Measurements from ENCODE around the gene LRSAM1. TPM values are rescaled to one million over a fixed set of nuclear protein-coding genes. Genes with fewer than 3 reads are reported as not detected.
A peak's percentile ranks its signal among the peaks of the same experiment; 100 is the strongest.

The LRSAM1 gene
- total and polyA plus RNA-seq, 5 donors, result 14.4 to 23.8 (median 23.2) TPM

GRCh38 chr9:127538849-127539258, 87.5 kb downstream of the LRSAM1 start:
- no peaks in the 10 kb centered on the region for H3K27me3 ChIP-seq (ENCODE audit: control insufficient read depth, insufficient read depth)
- no peak overlapping the region for H3K4me3 ChIP-seq (ENCODE audit: low read length)
- ATAC-seq (no peak), DNase-seq (no peak)
- intact Hi-C loops (cut with DNase I), result no loop called here
- no peak overlapping the region for H3K27ac ChIP-seq (ENCODE audit: low read length)
- no peaks in the 10 kb centered on the region for H3K9me3 ChIP-seq (ENCODE audit: control insufficient read depth, low read length)
- WGBS, result 78% methylated on average over 4 of the region's 4 CpGs
- H3K4me1 ChIP-seq (ENCODE audit: control insufficient read depth, insufficient read depth, low read length), result peaks cover 27% of the 10 kb centered on the region

GRCh38 chr9:127539259-127539981, 88.1 kb downstream of the LRSAM1 start:
- intact Hi-C loops (cut with DNase I), result no loop called here
- WGBS, result 68% methylated on average over 17 of the region's 17 CpGs
- ATAC-seq, result peak in 1 of 2 donors; percentile 15
- DNase-seq, result peak in 1 of 3 donors; percentile 41
- no peak overlapping the region for H3K27ac ChIP-seq (ENCODE audit: low read length)
- peaks cover 29% of the 10 kb centered on the region for H3K4me1 ChIP-seq (ENCODE audit: control insufficient read depth, insufficient read depth, low read length)
- no peak overlapping the region for H3K4me3 ChIP-seq (ENCODE audit: low read length)
- no peaks in the 10 kb centered on the region for H3K9me3 ChIP-seq (ENCODE audit: control insufficient read depth, low read length)
- H3K27me3 ChIP-seq (ENCODE audit: control insufficient read depth, insufficient read depth), result no peaks in the 10 kb centered on the region

DNA sequence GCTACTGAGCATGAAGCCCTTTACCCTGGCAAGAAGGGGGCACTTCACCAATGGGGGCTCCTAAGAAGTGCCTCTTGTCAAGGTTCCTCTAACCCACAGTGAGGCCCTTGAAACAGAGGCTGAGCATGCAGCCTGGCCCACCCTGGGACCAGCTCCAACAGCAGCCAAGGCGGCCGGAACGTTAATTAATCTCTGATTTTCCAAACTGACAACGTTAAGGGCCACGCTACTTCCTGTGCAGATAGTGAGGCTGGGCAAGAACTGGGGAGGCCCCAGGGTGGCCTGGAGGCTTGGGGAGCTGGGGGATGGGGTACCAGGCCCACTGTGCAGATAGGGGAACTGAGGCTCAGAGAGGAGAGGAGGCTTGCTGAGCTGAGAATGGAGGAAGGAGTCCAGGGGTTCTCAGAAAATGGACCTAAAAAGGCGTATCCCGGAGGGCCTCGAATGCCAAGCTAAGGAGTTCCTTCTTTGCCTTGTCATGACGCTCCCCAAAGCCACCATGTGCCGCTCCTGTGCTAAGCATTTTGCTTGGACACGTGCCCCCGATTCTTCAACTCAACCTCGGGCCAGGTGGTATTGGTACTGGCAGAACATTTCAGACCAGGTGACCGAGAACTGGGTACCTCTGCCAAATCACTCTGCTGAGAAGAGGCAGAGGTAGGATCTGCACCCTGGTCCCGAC, 88.8 kb downstream of the LRSAM1 start:
- Histone ChIP-seq H3K27ac (ENCODE audit: low read length) (no peak overlapping the region), H3K9me3 (ENCODE audit: control insufficient read depth, low read length) (no peaks in the 10 kb centered on the region), H3K27me3 (ENCODE audit: control insufficient read depth, insufficient read depth) (no peaks in the 10 kb centered on the region), H3K4me1 (ENCODE audit: control insufficient read depth, insufficient read depth, low read length) (peaks cover 27% of the 10 kb centered on the region), H3K4me3 (ENCODE audit: low read length) (no peak overlapping the region)
- peak in 1 of 3 donors; percentile 40 for DNase-seq
- WGBS, result 73% methylated on average over 15 of the region's 15 CpGs
- intact Hi-C loops (cut with DNase I), result no loop called here
- ATAC-seq, result no peak

DNA sequence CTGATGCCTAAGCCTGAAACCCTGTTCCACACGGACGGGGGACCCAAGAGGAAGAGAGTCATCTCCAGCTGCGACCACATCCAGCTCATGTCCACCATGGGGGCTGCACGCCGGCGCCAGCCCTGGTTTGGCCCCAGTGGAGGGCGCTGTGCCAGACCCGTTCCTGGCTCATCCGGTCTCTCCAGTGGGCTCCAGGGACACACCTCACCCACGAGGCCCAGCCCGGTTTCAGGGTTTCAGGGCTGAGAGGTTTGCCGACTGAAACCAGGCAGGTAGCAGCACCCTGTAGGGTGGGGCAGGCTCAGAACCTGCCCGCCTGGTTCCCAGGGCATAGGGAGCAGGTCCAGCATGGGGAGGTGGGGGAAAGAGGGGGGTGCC, 89.3 kb downstream of the LRSAM1 start:
- peak in 2 of 3 donors; percentile 62 to 65 for DNase-seq
- no peak for ATAC-seq
- Histone ChIP-seq H3K27ac (ENCODE audit: low read length) (no peak overlapping the region), H3K27me3 (ENCODE audit: control insufficient read depth, insufficient read depth) (no peaks in the 10 kb centered on the region), H3K4me3 (ENCODE audit: low read length) (no peak overlapping the region), H3K4me1 (ENCODE audit: control insufficient read depth, insufficient read depth, low read length) (peaks cover 23% of the 10 kb centered on the region), H3K9me3 (ENCODE audit: control insufficient read depth, low read length) (no peaks in the 10 kb centered on the region)
- 60% methylated on average over 13 of the region's 13 CpGs for WGBS
- intact Hi-C loops (cut with DNase I), result no loop called here

DNA sequence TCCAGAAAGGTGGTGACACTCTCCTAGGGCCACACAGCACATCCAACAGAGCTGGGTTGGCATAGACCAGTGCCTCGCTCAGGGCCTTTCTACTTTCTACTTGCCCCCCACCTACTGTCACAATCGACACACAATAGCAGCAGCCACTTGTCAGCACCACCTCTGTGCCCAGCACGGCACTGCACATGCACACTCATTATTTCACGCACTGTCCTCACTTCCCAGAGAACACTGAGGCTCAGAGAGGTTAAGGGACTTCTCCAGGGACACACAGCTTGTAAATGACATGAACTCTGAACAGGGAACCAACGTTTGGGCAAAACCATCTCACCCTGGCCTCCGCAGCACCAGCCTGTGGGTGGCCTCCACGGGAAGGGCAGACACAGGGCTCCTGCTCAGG, 89.9 kb downstream of the LRSAM1 start:
- H3K9me3 ChIP-seq (ENCODE audit: control insufficient read depth, low read length), result no peaks in the 10 kb centered on the region
- H3K4me3 ChIP-seq (ENCODE audit: low read length), result no peak overlapping the region
- no peaks in the 10 kb centered on the region for H3K27me3 ChIP-seq (ENCODE audit: control insufficient read depth, insufficient read depth)
- intact Hi-C loops (cut with DNase I), result no loop called here
- ATAC-seq (no peak), DNase-seq (no peak)
- peaks cover 26% of the 10 kb centered on the region for H3K4me1 ChIP-seq (ENCODE audit: control insufficient read depth, insufficient read depth, low read length)
- 82% methylated on average over 7 of the region's 7 CpGs for WGBS
- no peak overlapping the region for H3K27ac ChIP-seq (ENCODE audit: low read length)

GRCh38 chr9:127541865-127542264, 90.6 kb downstream of the LRSAM1 start:
- intact Hi-C loops (cut with DNase I), result no loop called here
- DNase-seq, result peak; percentile 84 to 86 (median 85)
- peaks cover 29% of the 10 kb centered on the region for H3K4me1 ChIP-seq (ENCODE audit: control insufficient read depth, insufficient read depth, low read length)

DNA sequence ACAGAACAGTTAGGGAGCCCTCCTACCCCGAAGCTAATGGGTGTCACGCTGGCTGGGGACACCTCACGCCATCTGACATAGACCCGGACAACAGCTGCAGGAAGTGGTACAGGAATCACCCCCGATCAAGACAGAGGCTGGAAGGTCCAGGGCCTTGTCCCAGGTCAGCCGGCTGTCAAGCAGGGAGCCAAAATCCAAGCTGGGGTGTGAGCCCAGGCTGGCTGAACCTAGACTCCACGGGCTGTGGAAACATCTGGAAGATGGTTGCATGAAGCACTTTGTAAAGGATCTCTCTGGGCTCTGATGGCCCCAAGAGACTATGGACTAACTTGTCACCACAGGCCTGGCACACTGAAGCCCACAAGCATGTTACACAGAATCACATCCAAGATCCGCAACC, 91.9 kb downstream of the LRSAM1 start:
- peaks cover 31% of the 10 kb centered on the region for H3K4me1 ChIP-seq (ENCODE audit: control insufficient read depth, insufficient read depth, low read length)
- H3K27ac ChIP-seq (ENCODE audit: low read length), result peak overlapping the region; percentile 39
- H3K4me3 ChIP-seq (ENCODE audit: low read length), result no peak overlapping the region
- 47% methylated on average over 8 of the region's 8 CpGs for WGBS
- no peaks in the 10 kb centered on the region for H3K27me3 ChIP-seq (ENCODE audit: control insufficient read depth, insufficient read depth)
- DNase-seq (peak in 2 of 3 donors; percentile 52 to 65), ATAC-seq (peak in 1 of 2 donors; percentile 2)
- H3K9me3 ChIP-seq (ENCODE audit: control insufficient read depth, low read length), result no peaks in the 10 kb centered on the region
- intact Hi-C loops (cut with DNase I), result no loop called here

More at GRCh38 chr9:127541865-127542264, 90.6 kb downstream of the LRSAM1 start:
- WGBS, result 61% methylated on average over 8 of the region's 8 CpGs
- ATAC-seq, result peak; percentile 38 to 49
- Histone ChIP-seq H3K4me3 (ENCODE audit: low read length) (no peak overlapping the region), H3K27ac (ENCODE audit: low read length) (no peak overlapping the region), H3K9me3 (ENCODE audit: control insufficient read depth, low read length) (no peaks in the 10 kb centered on the region), H3K27me3 (ENCODE audit: control insufficient read depth, insufficient read depth) (no peaks in the 10 kb centered on the region)

GRCh38 chr9:127543973-127544533, 92.7 kb downstream of the LRSAM1 start:
- H3K4me1 ChIP-seq (ENCODE audit: control insufficient read depth, insufficient read depth, low read length), result peaks cover 33% of the 10 kb centered on the region
- peak in 1 of 3 donors; percentile 5 for DNase-seq
- 75% methylated on average over 6 of the region's 6 CpGs for WGBS
- H3K4me3 ChIP-seq (ENCODE audit: low read length), result no peak overlapping the region
- intact Hi-C loops (cut with DNase I), result no loop called here
- ATAC-seq, result no peak
- H3K27me3 ChIP-seq (ENCODE audit: control insufficient read depth, insufficient read depth), result no peaks in the 10 kb centered on the region
- no peak overlapping the region for H3K27ac ChIP-seq (ENCODE audit: low read length)
- no peaks in the 10 kb centered on the region for H3K9me3 ChIP-seq (ENCODE audit: control insufficient read depth, low read length)

DNA sequence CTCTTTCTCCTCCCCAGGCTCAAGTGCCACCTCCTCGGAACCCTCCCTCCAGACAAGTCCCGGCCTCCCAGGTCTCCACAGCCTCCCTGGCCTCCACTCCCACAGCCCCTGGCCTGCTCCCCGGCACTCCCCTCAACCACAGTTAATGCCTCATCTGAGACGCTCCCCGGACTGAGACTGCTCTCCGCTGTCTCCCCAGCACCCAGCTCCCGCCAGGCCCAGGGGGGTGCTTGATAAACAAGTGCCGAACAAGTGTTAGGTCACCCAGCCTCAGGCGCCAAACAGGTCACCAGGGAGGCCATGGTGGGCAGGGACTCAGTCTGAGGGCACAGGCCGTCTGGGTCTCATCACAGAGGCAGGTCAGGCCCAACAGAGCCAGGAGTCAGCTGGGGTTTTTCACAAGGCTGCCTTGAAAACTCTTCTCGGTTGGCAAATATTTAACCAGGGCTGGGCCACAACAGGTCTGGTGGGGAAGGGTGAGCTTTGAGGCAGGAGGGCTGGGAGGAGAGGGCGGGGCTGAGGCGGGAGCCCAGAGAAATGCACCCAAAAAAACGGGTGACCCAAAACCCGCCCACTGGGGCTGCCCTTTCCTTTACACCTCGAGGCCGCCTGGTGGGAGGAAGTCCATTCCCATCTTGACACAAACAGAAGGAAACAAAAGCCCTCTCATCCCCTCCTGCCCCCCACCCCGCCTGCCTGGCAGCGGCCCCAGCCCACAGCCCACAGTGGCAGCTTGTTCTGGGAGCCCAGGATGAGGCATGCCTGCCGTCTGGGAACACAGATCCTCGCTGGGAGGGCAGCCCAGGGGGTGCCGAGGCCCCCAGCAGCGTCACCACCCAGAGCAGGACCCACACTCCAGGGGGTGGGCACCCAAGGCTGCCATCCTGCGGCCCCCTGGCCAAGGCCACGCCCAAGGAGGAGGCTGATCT, 94.2 kb downstream of the LRSAM1 start:
- intact Hi-C loops (cut with DNase I), result no loop called here
- ATAC-seq (peak; percentile 41 to 50), DNase-seq (peak; percentile 58 to 85 (median 74))
- no peaks in the 10 kb centered on the region for H3K9me3 ChIP-seq (ENCODE audit: control insufficient read depth, low read length)
- H3K4me1 ChIP-seq (ENCODE audit: control insufficient read depth, insufficient read depth, low read length), result peaks cover 33% of the 10 kb centered on the region
- no peak overlapping the region for H3K27ac ChIP-seq (ENCODE audit: low read length)
- 50% methylated on average over 25 of the region's 25 CpGs for WGBS
- no peaks in the 10 kb centered on the region for H3K27me3 ChIP-seq (ENCODE audit: control insufficient read depth, insufficient read depth)
- no peak overlapping the region for H3K4me3 ChIP-seq (ENCODE audit: low read length)

DNA sequence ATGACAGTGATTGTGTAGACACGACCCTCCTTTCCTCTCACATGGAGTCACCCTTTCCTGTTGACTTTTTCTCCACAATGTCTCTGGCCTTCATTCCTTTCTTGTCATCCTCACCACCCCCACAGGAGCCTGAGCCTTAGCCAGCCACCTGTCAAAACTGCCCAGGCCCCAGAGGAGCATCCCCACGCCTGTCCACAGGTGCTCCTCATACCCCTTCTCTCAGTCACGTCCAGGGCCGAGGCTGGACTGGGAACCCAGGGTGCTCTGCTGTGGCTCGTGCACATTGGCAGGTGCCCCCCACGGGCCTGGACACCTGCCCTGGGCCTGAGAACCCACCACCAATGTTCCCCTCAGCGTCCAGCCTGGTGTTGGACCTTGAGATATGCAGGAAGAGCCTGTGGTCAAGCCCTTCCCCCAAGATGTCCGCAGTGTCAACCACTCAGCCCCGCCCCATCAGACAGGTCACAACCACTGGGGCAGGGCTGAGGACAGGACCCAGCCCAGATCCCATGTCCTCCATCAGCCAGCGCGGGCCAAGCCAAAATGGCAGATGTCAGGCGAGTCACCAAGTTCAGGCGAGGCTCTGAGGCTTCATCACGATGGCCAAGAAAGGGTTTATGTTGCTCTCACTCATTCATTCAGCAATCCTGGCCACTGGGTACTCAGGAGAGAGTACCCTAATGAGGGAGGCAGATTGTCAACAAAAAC, 95.0 kb downstream of the LRSAM1 start:
- no peak overlapping the region for H3K27ac ChIP-seq (ENCODE audit: low read length)
- intact Hi-C loops (cut with DNase I), result no loop called here
- no peaks in the 10 kb centered on the region for H3K9me3 ChIP-seq (ENCODE audit: control insufficient read depth, low read length)
- no peak overlapping the region for H3K4me3 ChIP-seq (ENCODE audit: low read length)
- DNase-seq, result peak in 2 of 3 donors; percentile 31 to 53
- ATAC-seq, result no peak
- peaks cover 31% of the 10 kb centered on the region for H3K4me1 ChIP-seq (ENCODE audit: control insufficient read depth, insufficient read depth, low read length)
- H3K27me3 ChIP-seq (ENCODE audit: control insufficient read depth, insufficient read depth), result no peaks in the 10 kb centered on the region
- 79% methylated on average over 14 of the region's 14 CpGs for WGBS

Measured in right cardiac atrium (tissue), 5 donors.